ENCODE results near the gene ADPRS. TPM values are rescaled to one million over a fixed set of nuclear protein-coding genes. Genes with fewer than 3 reads are reported as not detected.

ADPRS gene
- total RNA-seq, 1 experiment from 2014 or later = 27.8 TPM

- no peak overlapping the region for H3K27ac ChIP-seq (ENCODE audit: insufficient read length, low read depth, low read length)
Measured at GRCh38 chr1:36108314-36108713, 19.6 kb downstream of the ADPRS start.

More at GRCh38 chr1:36108314-36108713, 19.6 kb downstream of the ADPRS start:
- no peak overlapping the region for H4K91ac ChIP-seq (ENCODE audit: insufficient read length, low read depth, low read length)
- no peak overlapping the region for H3K56ac ChIP-seq (ENCODE audit: insufficient read length, low read depth, low read length)
- no peak overlapping the region for H3K4ac ChIP-seq (ENCODE audit: low read depth, low read length)
- H3K4me3 Mint-ChIP-seq = no peak overlapping the region
- H2BK20ac ChIP-seq (ENCODE audit: low read depth, low read length, poor library complexity, severe bottlenecking) = no peak overlapping the region
- H4K8ac ChIP-seq (replicated peaks; ENCODE audit: insufficient read length, low read depth, low read length) = no peak overlapping the region
- no peak overlapping the region for H3T11ph ChIP-seq (ENCODE audit: low read length)
- peaks cover 0 to 2% of the 10 kb centered on the region in 2 experiments; a peak in 2 of 4 replicates for H3K4me1 Mint-ChIP-seq
- H3K23me2 ChIP-seq (ENCODE audit: insufficient read length, low read depth, low read length, poor library complexity, severe bottlenecking) = no peaks in the 10 kb centered on the region
- no peaks in the 10 kb centered on the region for H3K79me2 ChIP-seq (ENCODE audit: insufficient read depth, low read length)
- no peaks in the 10 kb centered on the region for H4K20me1 ChIP-seq (ENCODE audit: control insufficient read depth, insufficient read depth, insufficient read length)
- no peaks in the 10 kb centered on the region; a peak in 1 of 7 replicates for H3K36me3 Mint-ChIP-seq (ENCODE audit: insufficient read depth in 1 of 3, low read depth in 3 of 3)
- H3K4me2 ChIP-seq (ENCODE audit: insufficient read depth, insufficient read length, low read length) = no peak overlapping the region
- no peak overlapping the region for H2BK5ac ChIP-seq (ENCODE audit: insufficient read length, low read length)
- no peaks in the 10 kb centered on the region for H3K4me1 ChIP-seq (ENCODE audit: insufficient read depth, low read length)
- no peak overlapping the region for H2BK120ac ChIP-seq (ENCODE audit: low read depth, low read length, poor library complexity, severe bottlenecking)
- H2AFZ ChIP-seq (ENCODE audit: low read length) = no peak overlapping the region
- H3K27me3 Mint-ChIP-seq (ENCODE audit: low read depth) = no peaks in the 10 kb centered on the region; the same call in none of the 2 replicates
- no peak overlapping the region for H3K18ac ChIP-seq (ENCODE audit: insufficient read length, low read depth, low read length)
- H3K9ac ChIP-seq (ENCODE audit: extremely low read depth, insufficient read length, low read length) = no peak overlapping the region
- no peak overlapping the region for H2BK12ac ChIP-seq (ENCODE audit: insufficient read length, low read depth, low read length)
- H3K23ac ChIP-seq (ENCODE audit: insufficient read length, low read depth, low read length) = no peak overlapping the region
- H3K9me3 ChIP-seq (ENCODE audit: control insufficient read depth, low read depth, low read length) = no peaks in the 10 kb centered on the region
- H3K79me1 ChIP-seq (ENCODE audit: insufficient read depth, low read depth, low read length, poor library complexity, severe bottlenecking) = no peaks in the 10 kb centered on the region
- no peak overlapping the region for H2BK15ac ChIP-seq (ENCODE audit: low read depth, low read length)
- no peak for DNase-seq
- H4K5ac ChIP-seq (ENCODE audit: insufficient read length, low read depth, low read length) = no peak overlapping the region
- no peak for TF ChIP-seq CTCF (conservative IDR thresholded peaks at IDR 0.05)
- peak overlapping the region in 1 of 3 experiments; percentile 61; a peak in 1 of 7 replicates for H3K27ac Mint-ChIP-seq
- H3K9me3 Mint-ChIP-seq = no peaks in the 10 kb centered on the region
- H2AK5ac ChIP-seq (ENCODE audit: insufficient read length, low read length) = no peak overlapping the region
- no peaks in the 10 kb centered on the region for H3K27me3 ChIP-seq (ENCODE audit: insufficient read depth, low read length)
- no CpG with 5 or more reads among the region's 14 CpGs for WGBS (ENCODE audit: extremely low coverage, insufficient read length, low lambda C conversion rate)
- H3K14ac ChIP-seq (ENCODE audit: insufficient read depth, low read length) = no peak overlapping the region
